GM19452 (cell line): ENCODE measurements around the gene MSL1.

Experiments used
- ATAC-seq: cut with Tn5 transposase; IDR thresholded peaks from one replicate; pipeline ENCODE4 v1.9.1; 2021; ENCODE audit not compliant: unreplicated experiment

The MSL1 gene

DNA sequence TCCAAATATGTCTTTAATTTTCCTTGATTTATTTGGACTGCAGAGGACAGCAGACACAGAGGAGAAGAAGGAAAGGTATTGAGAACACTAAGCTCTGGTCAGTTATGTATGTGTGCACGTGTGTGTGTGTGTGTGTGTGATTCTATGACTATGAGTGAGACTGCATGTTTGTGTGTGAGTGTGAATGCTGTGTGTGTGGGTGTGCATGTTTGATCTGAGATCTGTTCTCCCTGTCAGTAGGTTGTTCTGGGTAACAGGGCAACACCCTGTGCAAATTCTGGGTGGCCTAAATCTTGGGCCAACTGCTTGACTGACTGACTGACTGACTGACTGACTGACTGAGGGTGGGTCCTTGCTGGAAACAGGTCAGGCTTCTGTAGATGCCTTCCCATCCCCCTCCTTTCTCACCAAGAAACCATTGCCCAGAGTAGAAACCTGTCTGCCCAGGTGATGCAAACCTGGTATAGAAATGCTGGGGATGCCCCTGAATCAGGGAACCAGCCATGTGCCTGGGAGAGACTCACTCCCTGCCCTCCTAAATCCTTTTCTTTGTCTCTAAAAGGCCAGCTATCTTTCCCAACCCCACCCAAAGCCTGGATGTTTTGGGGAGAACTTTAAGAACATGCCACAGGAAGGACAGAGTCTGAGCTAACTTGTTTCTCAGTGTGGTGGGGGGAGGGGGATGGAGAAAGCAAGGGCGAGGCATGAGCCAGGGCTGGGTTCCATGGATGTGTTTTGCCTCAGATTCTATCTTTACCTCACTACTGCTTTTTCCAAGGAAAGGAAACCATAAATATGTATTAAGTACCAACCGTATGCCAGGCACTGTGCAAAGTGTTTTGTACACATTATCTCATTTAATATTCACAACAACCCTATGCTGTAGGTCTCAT lies 16.9 kb upstream of the MSL1 start:
- no peak for ATAC-seq

DNA sequence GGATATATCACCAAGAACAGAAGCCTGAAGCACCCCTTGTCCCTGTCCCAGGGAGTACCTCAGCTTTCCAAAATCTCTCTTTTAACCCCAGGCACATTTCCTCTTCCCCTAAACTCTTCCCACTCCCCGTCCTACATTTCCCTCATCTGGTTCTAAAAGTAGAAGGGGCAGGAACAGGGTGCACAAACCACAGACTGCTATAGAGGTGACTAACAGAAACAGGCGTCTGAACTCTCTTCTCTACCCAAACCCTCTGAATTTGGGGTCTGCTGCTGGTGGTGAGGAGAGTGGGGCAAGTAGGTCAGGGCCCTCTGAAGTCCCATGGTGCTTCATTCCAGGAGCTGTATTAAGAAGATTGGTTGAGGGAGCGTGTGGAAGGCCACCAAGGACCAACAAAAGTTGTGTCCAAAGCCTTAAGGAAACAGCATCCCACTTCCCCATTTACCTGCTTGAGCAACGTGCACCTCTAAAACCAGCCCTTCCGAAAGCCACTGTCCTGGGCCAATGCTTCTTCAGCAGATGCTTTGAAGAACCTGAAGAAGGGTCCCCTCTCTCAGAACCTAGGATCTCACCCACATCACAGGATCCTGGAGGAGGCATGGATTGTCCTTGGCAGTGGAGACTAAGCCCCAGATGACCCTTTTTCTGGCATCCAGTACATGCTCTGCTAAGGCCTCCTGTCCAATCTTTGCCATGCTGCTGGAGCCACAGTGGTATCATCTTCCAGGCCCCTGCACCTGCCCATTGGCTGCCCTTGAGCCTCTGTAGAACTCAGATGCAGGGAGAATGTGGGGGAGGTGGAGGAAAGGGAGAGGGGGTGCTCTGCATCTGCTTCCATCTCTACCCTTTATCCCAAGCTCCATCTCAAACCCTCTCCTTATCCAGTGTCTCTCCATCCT lies 15.7 kb upstream of the MSL1 start:
- no peak for ATAC-seq

DNA sequence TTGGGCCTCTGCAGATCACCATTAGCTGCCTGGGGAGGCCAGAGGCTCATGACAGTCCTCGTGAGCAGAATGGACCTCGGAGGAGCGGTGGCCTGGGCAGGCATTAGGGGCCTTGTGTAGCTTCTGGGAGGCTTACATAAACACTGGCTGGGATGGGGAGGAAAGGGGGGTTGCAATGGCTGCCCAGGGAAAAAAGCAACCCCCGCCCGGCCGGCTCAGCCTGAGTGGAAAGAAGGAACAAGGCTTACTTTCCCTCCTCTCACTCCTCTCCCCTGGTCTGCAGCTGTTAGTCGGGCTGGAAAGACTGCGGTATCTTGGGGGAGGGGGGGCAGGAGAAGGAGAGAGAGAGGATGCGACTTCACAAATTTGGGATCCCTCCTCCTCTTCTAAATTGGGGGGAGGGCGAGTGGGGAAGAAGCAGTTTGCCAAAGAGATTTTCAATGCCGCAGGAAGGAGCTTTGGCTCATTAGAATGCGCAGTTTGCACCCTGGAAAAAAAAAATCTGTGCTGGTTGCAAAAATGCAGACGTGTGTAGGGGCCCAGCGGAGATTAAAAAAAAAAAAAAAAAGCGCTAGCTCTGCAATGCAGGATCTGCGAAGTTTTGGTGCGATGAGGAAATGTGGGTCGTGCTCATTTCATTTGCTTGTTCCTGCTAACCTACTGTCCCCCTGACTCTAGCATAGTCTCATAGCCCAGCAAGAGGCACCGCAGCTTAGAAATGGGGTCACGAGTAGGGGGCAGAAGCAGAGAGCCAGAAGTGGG lies 14.8 kb upstream of the MSL1 start:
- no peak for ATAC-seq

DNA sequence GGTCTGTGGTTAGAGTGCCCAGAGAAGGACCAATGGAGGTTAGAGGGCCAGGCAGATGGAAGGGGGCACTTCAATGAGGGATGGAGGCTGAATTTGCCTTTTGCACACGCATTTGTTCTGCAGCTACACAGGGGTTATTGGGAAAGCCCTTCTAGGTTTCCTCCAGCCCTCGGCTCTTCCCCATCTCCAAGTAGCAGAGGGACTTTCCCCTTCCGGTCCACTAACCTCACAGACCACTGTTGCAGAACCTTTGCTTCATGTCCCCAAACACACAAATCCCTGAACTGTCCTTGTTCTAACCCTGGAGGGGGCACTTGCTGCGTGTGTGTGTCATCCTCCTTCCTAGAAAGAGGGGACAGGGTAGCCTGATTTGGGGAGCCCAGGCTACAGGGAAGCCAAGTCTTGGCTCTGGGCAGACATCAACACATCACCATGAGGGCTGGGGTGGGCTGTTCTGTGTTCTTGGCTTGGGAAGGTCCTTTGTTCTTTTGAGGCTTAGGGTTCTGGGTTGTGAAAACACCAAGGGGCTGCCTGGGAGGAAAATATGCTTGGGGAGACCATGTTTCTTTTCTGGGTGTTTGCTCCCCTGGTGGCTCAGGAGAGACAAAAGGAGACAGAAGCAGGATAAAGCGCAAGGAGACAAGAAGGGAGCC lies 14.1 kb upstream of the MSL1 start:
- ATAC-seq, result no peak

DNA sequence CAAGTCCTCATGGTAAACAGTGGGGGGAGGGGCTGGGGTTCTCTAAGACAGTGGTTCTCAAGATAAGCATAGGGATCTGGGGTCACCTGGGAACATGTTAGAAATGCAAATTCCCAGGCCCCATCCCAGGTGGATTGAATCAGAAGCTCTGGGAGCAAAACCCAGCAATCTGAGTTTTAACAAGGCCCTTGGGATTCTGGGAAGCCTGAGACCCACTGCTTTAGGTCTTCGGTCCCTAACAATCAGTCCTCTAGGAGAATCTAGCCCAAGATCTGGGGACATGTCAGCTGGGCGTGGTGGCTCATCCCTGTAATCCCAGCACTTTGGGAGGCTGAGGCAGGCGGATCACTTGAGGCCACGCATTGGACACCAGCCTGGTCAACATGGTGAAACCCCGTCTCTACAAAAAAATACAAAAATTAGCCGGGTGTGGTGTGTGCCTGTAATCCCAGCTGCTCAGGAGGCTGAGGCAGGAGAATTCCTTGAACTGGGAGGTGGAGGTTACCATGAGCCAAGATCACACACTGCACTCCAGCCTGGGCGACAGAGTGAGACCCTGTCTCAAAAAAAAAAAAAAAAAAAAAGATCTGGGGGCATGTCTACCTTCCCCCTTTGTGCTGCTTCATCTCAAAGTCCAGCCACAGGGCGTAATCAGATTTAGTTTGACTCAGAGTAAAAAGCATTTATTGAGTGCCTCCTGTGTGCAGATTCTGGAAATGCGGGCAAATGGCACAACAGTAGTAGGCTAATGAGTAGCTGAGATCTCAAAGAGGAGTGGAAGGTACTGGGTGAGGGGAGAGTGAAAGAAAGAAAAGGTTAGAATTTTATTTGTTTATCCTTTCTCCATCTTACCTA lies 12.6 kb upstream of the MSL1 start:
- no peak for ATAC-seq

DNA sequence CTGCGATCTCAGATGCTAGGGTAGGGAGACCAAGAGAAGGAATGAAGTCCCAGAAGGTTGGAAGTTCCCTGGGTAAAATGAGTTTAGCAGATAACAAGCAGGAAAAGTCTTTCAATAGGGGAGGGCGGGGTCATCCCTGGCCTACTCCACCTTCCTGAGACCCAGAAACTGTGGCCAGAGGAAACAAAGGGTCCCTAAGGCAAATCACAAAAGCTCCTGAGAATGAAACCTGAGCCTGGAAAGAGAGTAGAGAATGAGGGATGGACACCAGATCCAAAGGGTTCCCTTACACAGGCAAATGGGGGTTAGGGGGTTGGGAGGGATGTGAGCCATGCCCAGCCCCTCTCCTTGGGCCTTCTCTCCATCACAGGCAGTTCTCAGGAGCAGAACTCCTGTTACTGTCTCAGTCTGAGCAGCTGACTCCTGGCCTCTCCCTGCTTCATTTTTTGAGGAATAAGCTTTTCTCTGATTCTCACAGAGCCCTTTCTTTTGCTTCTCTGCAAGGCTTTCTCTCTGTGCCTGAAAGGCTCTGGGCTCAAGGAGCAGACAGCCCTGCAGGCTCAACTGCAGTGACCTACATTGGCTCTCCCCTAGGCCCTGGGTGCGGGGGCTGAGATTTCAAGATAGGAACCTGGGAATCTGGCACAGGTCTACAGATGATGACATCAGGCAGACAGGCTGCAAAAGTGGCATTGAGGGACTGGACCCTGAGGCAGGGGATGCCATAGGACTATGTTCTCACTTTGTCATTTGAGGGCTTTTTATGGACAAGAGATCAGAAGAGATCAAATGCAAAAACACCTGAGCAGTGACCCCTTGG lies 11.5 kb upstream of the MSL1 start:
- no peak for ATAC-seq

DNA sequence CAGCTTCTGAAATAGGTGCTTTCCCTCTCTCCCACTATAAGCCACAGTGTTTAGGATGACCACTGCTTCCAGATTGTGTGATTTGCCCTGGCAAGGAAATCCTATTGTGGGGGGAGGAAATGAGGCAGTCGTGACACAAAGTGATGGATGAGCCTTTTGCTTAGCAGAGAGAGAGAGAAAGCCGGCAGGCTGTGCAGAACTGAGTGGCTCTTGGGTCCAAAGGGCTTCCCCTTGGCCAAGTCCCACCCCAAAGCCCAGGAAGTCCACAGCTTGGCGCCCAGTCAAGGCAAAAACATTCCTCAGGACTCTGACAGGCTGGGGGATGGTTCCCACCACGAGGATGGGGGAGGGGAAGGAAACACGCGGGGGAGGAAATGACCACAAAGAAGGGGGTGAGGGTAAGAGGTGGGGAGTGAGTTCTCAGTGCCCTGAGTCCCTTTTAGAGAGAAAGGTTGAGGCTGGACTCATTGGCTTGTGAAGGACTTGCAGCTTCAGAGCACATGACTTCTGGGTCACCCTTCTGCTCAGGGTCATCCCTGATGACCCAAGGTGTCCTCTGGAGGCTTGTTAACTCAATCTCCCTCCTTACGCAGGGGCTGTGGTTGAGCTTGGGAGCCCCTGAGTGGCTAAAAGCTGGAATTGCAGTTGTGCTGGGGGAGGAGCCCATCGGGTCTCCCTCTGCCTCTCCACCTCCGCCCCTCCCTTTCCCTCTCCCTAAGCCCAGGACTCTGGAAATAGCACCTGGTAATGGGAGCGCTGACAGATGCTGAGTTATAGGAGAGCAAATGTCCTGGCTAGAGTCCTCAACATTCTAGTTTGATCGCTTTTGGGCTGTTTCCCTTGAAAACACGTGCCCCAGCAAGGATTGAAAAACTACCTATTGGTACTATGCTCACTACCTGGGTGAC lies 10.3 kb upstream of the MSL1 start:
- ATAC-seq, result no peak

DNA sequence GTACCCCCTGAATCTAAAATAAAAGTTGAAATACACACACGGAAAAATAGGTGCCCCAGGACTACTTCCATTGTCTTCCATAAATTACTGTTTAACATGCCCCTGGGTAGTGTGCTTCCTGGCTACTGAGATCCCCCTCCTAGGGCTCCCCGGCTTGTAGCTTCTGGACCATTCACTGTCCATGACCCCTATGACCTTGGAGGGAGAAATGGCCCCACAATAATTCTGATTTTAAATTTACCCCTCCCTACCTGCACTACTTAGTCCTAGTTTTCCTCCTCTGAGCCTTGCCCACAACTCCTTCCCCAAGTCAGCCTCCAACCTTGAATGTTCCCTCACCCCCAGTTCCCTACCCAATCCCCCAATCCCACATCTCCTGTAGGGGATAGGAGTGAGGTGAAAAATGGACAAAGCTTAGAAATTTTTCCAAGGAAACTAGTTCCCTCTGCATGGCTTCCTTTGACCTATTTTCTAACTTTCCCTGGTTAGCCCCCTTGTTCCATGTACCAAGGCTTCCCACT lies 9.5 kb upstream of the MSL1 start:
- ATAC-seq, result no peak

DNA sequence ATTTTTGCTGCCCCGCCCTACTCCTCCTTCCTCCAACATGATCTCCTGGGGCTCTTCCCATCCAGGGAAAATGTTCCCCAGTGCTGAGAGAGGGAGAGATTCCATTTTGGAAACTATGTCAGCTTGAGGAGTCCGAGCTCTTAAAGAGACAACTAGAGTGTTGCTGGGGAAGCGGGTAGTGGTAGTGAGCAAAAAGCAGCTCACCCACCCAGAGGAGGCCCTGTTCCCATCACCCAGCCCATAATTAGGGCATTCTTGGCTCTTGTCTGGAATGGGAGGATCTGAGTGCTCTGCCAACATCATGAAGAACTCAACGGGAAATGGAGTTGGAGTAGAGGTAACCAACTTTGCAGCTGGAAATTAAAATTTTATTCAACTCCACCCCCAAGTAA lies 9.1 kb upstream of the MSL1 start:
- ATAC-seq, result no peak

DNA sequence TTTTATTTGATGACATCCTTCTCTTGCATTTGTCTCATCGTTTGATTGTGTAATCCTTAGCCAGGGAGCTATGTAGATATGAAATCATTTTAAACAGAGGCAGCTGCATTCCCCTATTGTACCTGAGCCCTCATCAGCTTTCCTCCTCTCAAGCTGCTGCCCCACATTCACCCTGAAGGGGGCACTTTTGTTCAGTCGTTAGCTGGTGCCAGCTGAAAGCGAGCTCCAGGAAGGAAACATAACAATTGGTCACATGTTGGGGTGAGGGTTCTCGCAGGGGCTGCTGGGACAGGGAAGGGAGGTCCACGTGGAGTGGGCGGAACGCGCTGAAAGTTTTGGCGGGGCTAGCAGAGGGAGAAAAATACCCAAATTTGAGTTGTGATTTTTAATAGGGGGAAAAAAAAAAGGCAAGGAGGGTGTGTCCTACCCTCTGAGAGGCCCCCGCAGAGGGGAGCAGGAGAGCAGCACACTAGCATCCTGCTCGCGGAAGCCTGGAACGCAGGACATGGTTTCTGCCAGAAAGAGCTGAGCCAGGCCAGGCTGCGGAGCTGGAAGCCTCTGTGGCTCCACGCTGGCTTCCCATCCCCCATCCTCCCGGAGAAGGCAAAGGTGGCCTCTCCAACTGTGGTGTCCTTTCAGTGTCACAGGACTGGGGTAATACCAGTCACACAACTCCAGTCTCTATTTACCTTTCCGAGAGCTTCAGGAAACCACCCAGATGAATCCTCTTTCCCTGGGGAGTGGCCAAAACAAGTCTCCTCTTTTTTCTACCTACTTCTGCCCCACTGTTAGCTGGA lies 8.5 kb upstream of the MSL1 start:
- ATAC-seq, result peak; percentile 79

DNA sequence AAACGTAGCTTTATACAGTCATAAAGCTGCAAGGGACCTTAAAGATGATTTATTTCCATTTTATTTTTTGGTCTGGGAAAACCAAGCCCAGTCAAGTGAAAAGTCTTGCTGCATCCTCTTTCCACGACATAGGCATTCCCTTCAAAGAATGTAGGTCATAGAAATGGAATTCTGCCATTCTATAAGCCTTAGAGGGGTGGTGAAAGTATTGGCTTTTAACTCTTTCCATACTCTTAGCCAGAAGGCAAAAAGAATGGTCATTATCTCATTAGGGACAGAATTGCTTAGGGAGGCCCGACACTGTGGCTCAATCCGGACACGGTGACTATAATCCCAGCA lies 7.9 kb upstream of the MSL1 start:
- ATAC-seq, result no peak

DNA sequence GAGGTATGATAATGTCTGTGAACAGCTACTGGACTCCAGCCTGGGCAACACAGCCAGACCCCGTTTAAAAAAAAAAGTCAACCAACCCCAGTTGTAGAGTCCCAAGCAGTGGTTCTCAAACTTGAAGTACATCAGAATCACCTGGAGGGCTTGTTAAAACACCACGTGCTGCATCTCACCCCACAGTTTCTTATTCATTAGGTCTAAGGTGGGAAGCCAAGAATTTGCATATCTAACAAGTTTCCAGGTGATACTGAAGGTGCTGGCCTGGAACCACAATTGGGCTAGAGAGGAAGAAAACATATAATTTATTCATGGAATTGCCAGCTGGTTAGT lies 6.7 kb upstream of the MSL1 start:
- no peak for ATAC-seq

DNA sequence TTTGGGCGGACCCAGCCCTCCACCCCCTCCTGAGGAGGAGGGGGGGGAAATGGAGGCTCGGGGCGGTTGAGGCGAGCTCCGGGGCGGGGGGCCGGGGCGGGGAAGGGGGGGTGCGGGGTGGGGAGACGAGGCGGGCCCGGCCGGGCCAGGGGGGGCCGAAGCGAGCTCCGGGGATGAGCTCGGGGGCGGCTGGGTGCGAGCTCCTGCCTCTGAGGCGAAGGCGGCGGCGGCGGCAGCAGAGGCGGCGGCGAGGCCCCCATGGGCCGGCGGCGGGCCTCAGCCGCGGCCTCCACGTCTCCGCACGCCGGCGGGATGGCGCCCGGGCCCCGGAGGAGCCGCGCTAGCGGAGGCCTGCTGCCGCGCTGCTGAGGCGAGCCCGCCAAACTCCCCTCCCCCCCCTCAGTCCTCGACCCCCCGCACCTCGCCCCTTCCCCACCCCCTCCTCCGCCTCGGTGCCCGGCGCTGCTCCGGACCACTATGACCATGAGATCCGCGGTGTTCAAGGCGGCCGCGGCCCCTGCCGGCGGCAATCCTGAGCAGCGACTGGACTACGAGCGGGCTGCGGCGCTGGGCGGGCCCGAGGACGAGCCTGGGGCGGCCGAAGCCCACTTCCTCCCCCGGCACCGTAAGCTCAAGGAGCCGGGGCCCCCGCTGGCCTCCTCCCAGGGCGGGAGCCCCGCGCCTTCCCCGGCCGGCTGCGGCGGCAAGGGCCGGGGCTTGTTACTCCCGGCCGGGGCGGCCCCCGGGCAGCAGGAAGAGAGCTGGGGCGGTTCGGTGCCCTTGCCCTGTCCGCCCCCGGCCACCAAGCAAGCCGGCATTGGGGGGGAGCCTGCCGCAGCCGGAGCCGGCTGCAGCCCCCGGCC lies 596 bp downstream of the MSL1 start:
- peak; percentile 46 for ATAC-seq

DNA sequence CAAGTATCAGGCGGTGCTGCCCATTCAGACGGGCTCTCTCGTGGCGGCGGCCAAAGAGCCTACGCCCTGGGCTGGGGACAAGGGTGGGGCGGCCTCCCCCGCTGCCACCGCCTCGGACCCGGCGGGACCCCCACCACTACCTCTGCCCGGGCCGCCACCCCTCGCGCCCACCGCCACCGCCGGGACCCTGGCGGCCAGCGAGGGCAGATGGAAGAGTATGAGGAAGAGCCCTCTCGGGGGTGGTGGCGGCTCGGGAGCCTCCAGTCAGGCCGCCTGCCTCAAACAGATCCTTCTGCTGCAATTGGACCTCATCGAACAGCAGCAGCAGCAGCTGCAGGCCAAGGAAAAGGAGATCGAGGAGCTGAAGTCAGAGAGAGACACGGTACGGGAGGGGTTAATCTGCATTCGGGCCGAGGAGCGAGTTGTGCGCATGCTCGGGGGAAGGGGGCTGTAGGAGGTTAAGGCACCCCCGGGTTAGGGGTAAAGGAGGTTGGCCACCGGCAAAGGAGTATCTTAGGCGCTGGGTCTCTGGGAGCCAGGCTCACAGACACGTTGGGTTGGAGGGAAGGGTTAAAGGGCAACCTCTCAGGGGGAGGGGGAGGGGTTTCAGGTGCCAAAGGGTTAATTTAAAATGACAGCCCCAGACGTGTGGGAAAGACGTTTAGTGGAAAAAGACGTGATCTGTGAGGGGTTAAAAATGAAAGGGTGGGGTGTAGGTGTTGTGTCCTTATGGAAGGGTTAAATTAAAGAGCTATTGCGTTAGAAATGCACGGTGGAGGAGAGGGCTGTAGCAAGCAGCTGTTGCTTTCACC lies 1.4 kb downstream of the MSL1 start:
- ATAC-seq, result no peak

DNA sequence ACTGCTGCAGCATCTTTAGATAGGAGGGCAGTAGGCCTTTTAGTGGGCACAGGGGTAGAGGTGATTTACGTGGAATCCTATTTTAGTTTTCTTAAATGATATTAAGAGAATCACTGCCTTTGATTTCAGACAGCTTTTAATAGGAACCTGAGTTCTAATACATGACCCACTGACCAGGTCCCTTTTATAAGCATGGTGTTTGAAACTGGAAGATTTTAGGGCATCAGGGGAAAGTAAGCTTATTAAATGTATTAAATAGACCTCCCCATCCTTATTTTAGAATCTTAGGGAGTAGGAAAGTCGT lies 2.0 kb downstream of the MSL1 start:
- ATAC-seq, result no peak
